ENCODE data around the gene HOXD12.

- TF ChIP-seq CTCF (IDR thresholded peaks at IDR 0.05; ENCODE audit: low read length) (no peak), EZH2 (optimal IDR thresholded peaks at IDR 0.05; ENCODE audit: low read depth, low read length) (no peak)
Observed at GRCh38 chr2:176078541-176079284, 20.9 kb upstream of the HOXD12 start.

Data from MM.1S (cell line).